SK-N-SH (cell line): Measurements from ENCODE around the gene RASAL2. TPM values are rescaled to one million over a fixed set of nuclear protein-coding genes. Genes with fewer than 3 reads are reported as not detected.

ENCODE experiments used
- CTCF ChIA-PET: fragments of 300-600, 350-600 bp; formaldehyde crosslinking; extraction: SDS; loops from one replicate; lab custom pipeline; 2021; lab: Yijun Ruan, JAX
- POLR2A ChIA-PET: fragments of 350-600 bp; sonication (Branson Sonifier 250); formaldehyde crosslinking; extraction: SDS; loops from one replicate; lab custom pipeline; 2020; ENCODE audit warnings: antibody characterized with exemption, inconsistent platforms; lab: Yijun Ruan, JAX
- DNase-seq: peaks from one replicate; pipeline ENCODE4 v3.0.0; 2012
- H2AFZ ChIP-seq: fragments of 200-600 bp; sonication (generic); 2 replicates; pipeline ENCODE4 v1.8.1; 2016; ENCODE audit warnings: antibody characterized with exemption, mild to moderate bottlenecking, low read depth
- H3F3A ChIP-seq: fragments of 200-600 bp; sonication (generic); replicated peaks from 2 replicates; pipeline ENCODE3; 2016; ENCODE audit warnings: antibody characterized with exemption, mild to moderate bottlenecking; ENCODE audit not compliant: insufficient read depth
- H3K27ac ChIP-seq, 2 experiments: fragments of 200-500 bp in 1 of 2; fragments of 200-600 bp in 1 of 2; sonication (Bioruptor generic) in 1 of 2; sonication (generic), shearing (Covaris generic) in 1 of 2; 2 replicates each; pipeline versions ENCODE4 v1.5.1 to v1.6.1; 2014 to 2016; ENCODE audit warnings: low read depth in 2 of 2, inconsistent platforms in 1 of 2, low read length in 1 of 2, mild to moderate bottlenecking in 1 of 2, mixed read lengths in 1 of 2
- H3K27me3 ChIP-seq: fragments of 200-600 bp; sonication (generic), shearing (Covaris generic); 2 replicates; pipeline ENCODE4 v1.6.1; 2016; ENCODE audit warnings: mixed run types; ENCODE audit not compliant: insufficient read depth
- H3K36me3 ChIP-seq, 2 experiments: fragments of 200-500 bp in 1 of 2; fragments of 200-600 bp in 1 of 2; sonication (Bioruptor generic) in 1 of 2; sonication (generic) in 1 of 2; replicated peaks in 1 of 2; 2 replicates each; pipeline versions ENCODE3 to v1.5.1; 2014 to 2016; ENCODE audit warnings: low read length in 1 of 2, mild to moderate bottlenecking in 1 of 2; ENCODE audit not compliant: insufficient read depth in 2 of 2, control insufficient read depth in 1 of 2
- H3K4me1 ChIP-seq, 2 experiments: fragments of 200-500 bp in 1 of 2; fragments of 200-600 bp in 1 of 2; sonication (Bioruptor generic) in 1 of 2; sonication (generic), shearing (Covaris generic) in 1 of 2; 2 replicates each; pipeline versions ENCODE4 v1.5.1 to v1.6.1; 2014 to 2016; ENCODE audit warnings: low read depth in 1 of 2, low read length in 1 of 2, mixed run types in 1 of 2; ENCODE audit not compliant: insufficient read depth in 2 of 2, control insufficient read depth in 1 of 2
- H3K4me2 ChIP-seq: fragments of 200-600 bp; sonication (generic), shearing (Covaris generic); 2 replicates; pipeline ENCODE4 v1.6.1; 2017; ENCODE audit warnings: mixed run types
- H3K4me3 ChIP-seq, 2 experiments: fragments of 200-500 bp in 1 of 2; fragments of 200-600 bp in 1 of 2; sonication (Bioruptor generic) in 1 of 2; sonication (generic), shearing (Covaris generic) in 1 of 2; 2 replicates each; pipeline versions ENCODE4 v1.5.1 to v1.8.1; 2014 to 2016; ENCODE audit warnings: low read depth in 2 of 2, inconsistent platforms in 1 of 2, low read length in 1 of 2, mild to moderate bottlenecking in 1 of 2, mixed read lengths in 1 of 2, moderate library complexity in 1 of 2
- H3K79me2 ChIP-seq: fragments of 200-600 bp; sonication (generic); 2 replicates; pipeline ENCODE4 v1.8.1; 2017; ENCODE audit warnings: mild to moderate bottlenecking; ENCODE audit not compliant: insufficient read depth
- H3K9ac ChIP-seq: fragments of 200-600 bp; sonication (generic); 2 replicates; pipeline ENCODE4 v1.6.1; 2017; ENCODE audit warnings: mixed run types
- H3K9me2 ChIP-seq: fragments of 200-600 bp; sonication (generic); 2 replicates; pipeline ENCODE4 v1.6.1; 2017; ENCODE audit warnings: mixed run types
- H3K9me3 ChIP-seq: fragments of 200-600 bp; sonication (generic); 2 replicates; pipeline ENCODE4 v1.6.1; 2017; ENCODE audit warnings: mixed run types, mild to moderate bottlenecking, moderate library complexity
- H4K20me1 ChIP-seq: fragments of 200-600 bp; sonication (generic); 2 replicates; pipeline ENCODE4 v1.6.1; 2017; ENCODE audit warnings: mild to moderate bottlenecking, mixed run types; ENCODE audit not compliant: insufficient read depth
- CHD2 ChIP-seq: fragments of 150-350 bp; IDR thresholded peaks from 2 replicates; pipeline ENCODE4 v1.6.1; 2018; ENCODE audit warnings: low read length; ENCODE audit not compliant: partially characterized antibody
- ELF1 ChIP-seq: IDR thresholded peaks from 2 replicates; pipeline ENCODE4 v1.4.0; 2012
- EZH2phosphoT487 ChIP-seq: fragments of 200-600 bp; sonication (generic); IDR thresholded peaks from 2 replicates; pipeline ENCODE4 v1.6.1; 2017; ENCODE audit warnings: low read depth, mixed run types, mild to moderate bottlenecking, antibody characterized with exemption, moderate library complexity, borderline replicate concordance
- FOSL2 ChIP-seq: IDR thresholded peaks from 2 replicates; pipeline ENCODE4 v1.4.0; 2012; ENCODE audit warnings: low read depth, mild to moderate bottlenecking, moderate library complexity, borderline replicate concordance
- FOXJ3 ChIP-seq: sonication (generic); formaldehyde crosslinking; IDR thresholded peaks from 2 replicates; pipeline ENCODE4 v1.5.1; 2020; ENCODE audit warnings: mild to moderate bottlenecking, missing genetic modification reagents
- FOXM1 ChIP-seq: IDR thresholded peaks from 2 replicates; pipeline ENCODE4 v1.4.0; 2012; ENCODE audit warnings: low read depth, mild to moderate bottlenecking
- GABPA ChIP-seq: IDR thresholded peaks from 2 replicates; pipeline ENCODE4 v1.4.0; 2012; ENCODE audit warnings: low read depth, mild to moderate bottlenecking
- GATA2 ChIP-seq: sonication (generic); formaldehyde crosslinking; IDR thresholded peaks from 2 replicates; pipeline ENCODE4 v1.5.0; 2020; ENCODE audit warnings: mild to moderate bottlenecking, missing genetic modification reagents
- JUND ChIP-seq: IDR thresholded peaks from 2 replicates; pipeline ENCODE4 v1.4.0; 2012
- MEF2A ChIP-seq: IDR thresholded peaks from 2 replicates; pipeline ENCODE4 v1.4.0; 2012; ENCODE audit warnings: low read depth, borderline replicate concordance
- MXI1 ChIP-seq: IDR thresholded peaks from 2 replicates; pipeline ENCODE4 v1.6.1; 2012; ENCODE audit warnings: mild to moderate bottlenecking, low read depth, low read length, improper control_type of control experiment
- NFIC ChIP-seq: IDR thresholded peaks from 2 replicates; pipeline ENCODE4 v1.4.0; 2012; ENCODE audit warnings: borderline replicate concordance
- POLR2AphosphoS5 ChIP-seq: IDR thresholded peaks from 2 replicates; pipeline ENCODE4 v1.6.1; 2012; ENCODE audit warnings: low read depth, low read length
- RFX5 ChIP-seq: IDR thresholded peaks from 2 replicates; pipeline ENCODE4 v1.6.1; 2012; ENCODE audit warnings: mild to moderate bottlenecking, improper control_type of control experiment, low read length
- RXRA ChIP-seq: IDR thresholded peaks from 2 replicates; pipeline ENCODE4 v1.4.0; 2012; ENCODE audit warnings: low read depth, mild to moderate bottlenecking, borderline replicate concordance
- TAF1 ChIP-seq: IDR thresholded peaks from 2 replicates; pipeline ENCODE4 v1.6.1; 2012; ENCODE audit warnings: low read depth, mild to moderate bottlenecking, low read length, moderate library complexity, borderline replicate concordance
- TCF12 ChIP-seq: IDR thresholded peaks from 2 replicates; pipeline ENCODE4 v1.4.0; 2012
- TEAD4 ChIP-seq: IDR thresholded peaks from 2 replicates; pipeline ENCODE4 v1.4.0; 2012; ENCODE audit warnings: mild to moderate bottlenecking, borderline replicate concordance; ENCODE audit not compliant: insufficient read depth
- YY1 ChIP-seq: IDR thresholded peaks from 2 replicates; pipeline ENCODE4 v1.4.0; 2012; ENCODE audit warnings: low read depth, mild to moderate bottlenecking
- WGBS: methylation state at CpG from one replicate; pipeline ENCODE4 v1.1.6; 2017; ENCODE audit warnings: low lambda C conversion rate; 5-methylcytosine and 5-hydroxymethylcytosine counted together
- polyA plus RNA-seq, 3 experiments: library from polyadenylated mRNA; depleted of rRNA; stranded (reverse); fragments of >200 nt; gene quantifications; 2 replicates each; pipeline ENCODE4 v1.2.3, GENCODE V29; 2012
- TF ChIP-seq, protein P1 (sequence below): IDR thresholded peaks from 2 replicates; pipeline ENCODE4 v1.4.0; 2012; ENCODE audit warnings: low read depth, borderline replicate concordance
- TF ChIP-seq, protein P2 (sequence below): IDR thresholded peaks from 2 replicates; pipeline ENCODE4 v1.4.0; 2012; ENCODE audit warnings: low read depth
- TF ChIP-seq, protein P3 (sequence below): IDR thresholded peaks from 2 replicates; pipeline ENCODE4 v1.4.0; 2012; ENCODE audit warnings: low read depth, borderline replicate concordance
- TF ChIP-seq, protein P4 (sequence below): fragments of 150-350 bp; IDR thresholded peaks from 2 replicates; pipeline ENCODE4 v1.6.1; 2016; ENCODE audit warnings: mild to moderate bottlenecking, low read depth, low read length
- TF ChIP-seq, protein P5 (sequence below): fragments of 200-600 bp; sonication (generic); IDR thresholded peaks from 2 replicates; pipeline ENCODE4 v1.6.1; 2017; ENCODE audit warnings: antibody characterized with exemption, mild to moderate bottlenecking, moderate library complexity

The RASAL2 gene
- polyA plus RNA-seq (2012; rRNA removed) = 6.9 and 10.0 TPM in 2 replicates
- 3.6 and 4.9 TPM in 2 replicates for polyA plus RNA-seq (2012; cell fraction: cytosol; rRNA removed)
- polyA plus RNA-seq (2012; cell fraction: nucleus; rRNA removed) = 23.4 and 34.0 TPM in 2 replicates

DNA sequence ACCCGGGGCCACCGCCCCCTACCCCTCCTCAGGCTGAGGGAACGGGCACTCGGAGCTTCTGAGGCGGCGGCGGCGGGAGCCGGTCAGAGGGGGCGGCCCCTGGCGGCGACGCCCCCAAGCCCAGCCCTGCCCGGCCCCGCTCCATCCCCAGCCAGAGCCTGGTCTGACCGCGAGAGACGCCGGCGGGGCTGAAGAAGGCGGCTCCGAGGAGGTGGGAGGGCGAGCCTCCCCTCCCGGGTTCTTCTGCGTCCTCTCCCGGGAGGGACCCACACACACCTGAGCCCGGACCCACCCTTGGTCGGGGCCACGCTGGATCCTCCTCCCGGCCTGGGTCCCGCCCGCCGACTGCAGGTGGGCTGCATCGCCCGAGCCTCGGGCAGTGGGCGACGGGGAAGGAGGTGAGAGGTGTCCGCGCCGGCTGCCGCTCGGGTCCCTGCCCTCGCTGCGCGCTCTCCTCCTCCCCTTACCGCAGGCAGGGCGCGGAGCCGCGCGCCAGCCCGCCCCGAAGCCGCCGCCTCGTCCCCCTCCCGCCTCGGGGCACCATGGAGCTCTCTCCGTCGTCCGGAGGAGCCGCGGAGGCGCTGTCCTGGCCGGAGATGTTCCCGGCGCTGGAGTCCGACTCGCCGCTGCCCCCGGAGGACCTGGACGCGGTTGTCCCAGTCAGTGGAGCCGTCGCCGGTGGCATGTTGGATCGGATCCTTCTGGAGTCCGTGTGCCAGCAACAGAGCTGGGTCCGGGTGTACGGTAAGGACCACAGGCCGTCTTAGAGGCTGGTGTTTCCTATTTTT lies at the start of gene RASAL2:
Gene RASAL2 (plus strand): TSS at position 154 of the 788 bp plus-strand sequence. CDS start 389 bp downstream, at position 543.
- WGBS = 0% methylated on average over 17 of the region's 82 CpGs
- no peaks in the 10 kb centered on the region for H3K9me3 ChIP-seq
- no peaks in the 10 kb centered on the region for H3K9me2 ChIP-seq
- H2AFZ ChIP-seq = peak within 1 kb of the TSS; percentile 84
- peaks cover 4% of the 10 kb centered on the region for H3F3A ChIP-seq
- peak; percentile 93 for DNase-seq
- CTCF ChIA-PET = interaction anchor here (0.6 to 2.2 kb wide), 9 partner anchors 8 to 206 kb away, joined by 3 to 9 read pairs (median 5); no protein-coding TSS in a partner anchor
- peak within 1 kb of the TSS; percentile 86 for H3K4me2 ChIP-seq
- peak within 1 kb of the TSS; percentile 73 to 99 for H3K4me3 ChIP-seq
- peak within 1 kb of the TSS; percentile 72 for H3K9ac ChIP-seq
- no peaks in the 10 kb centered on the region for H3K36me3 ChIP-seq
- POLR2A ChIA-PET = interaction anchor here (2.0 kb wide), 1 partner anchor 62 kb away, joined by 5 read pairs; no protein-coding TSS in a partner anchor
- H3K27ac ChIP-seq = peak within 1 kb of the TSS; percentile 88 to 92
- peaks cover 16% of the 10 kb centered on the region for H4K20me1 ChIP-seq
- H3K4me1 ChIP-seq = peaks cover 19 to 32% of the 10 kb centered on the region in 2 experiments
- H3K27me3 ChIP-seq = no peaks in the 10 kb centered on the region
- H3K79me2 ChIP-seq = peaks cover 54% of the 10 kb centered on the region
- TF ChIP-seq, protein P1, sequence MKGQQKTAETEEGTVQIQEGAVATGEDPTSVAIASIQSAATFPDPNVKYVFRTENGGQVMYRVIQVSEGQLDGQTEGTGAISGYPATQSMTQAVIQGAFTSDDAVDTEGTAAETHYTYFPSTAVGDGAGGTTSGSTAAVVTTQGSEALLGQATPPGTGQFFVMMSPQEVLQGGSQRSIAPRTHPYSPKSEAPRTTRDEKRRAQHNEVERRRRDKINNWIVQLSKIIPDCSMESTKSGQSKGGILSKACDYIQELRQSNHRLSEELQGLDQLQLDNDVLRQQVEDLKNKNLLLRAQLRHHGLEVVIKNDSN = no peak
- TF ChIP-seq MEF2A (no peak), TEAD4 (no peak), MXI1 (peak; percentile 22; the same call in 1 of the 2 replicates), NFIC (no peak), TCF12 (no peak), YY1 (0 out of 2 replicates have a peak, but pooled peaks have one; percentile 17), GATA2 (CRISPR knock-in tag) (no peak), CHD2 (no peak), ELF1 (no peak), RXRA (no peak), RFX5 (no peak), TAF1 (peak; percentile 58; the same call in 1 of the 2 replicates), POLR2AphosphoS5 (no peak), EZH2phosphoT487 (no peak), GABPA (no peak), FOXM1 (no peak), FOSL2 (no peak), JUND (no peak), FOXJ3 (CRISPR knock-in tag) (no peak)
- TF ChIP-seq, protein P2, sequence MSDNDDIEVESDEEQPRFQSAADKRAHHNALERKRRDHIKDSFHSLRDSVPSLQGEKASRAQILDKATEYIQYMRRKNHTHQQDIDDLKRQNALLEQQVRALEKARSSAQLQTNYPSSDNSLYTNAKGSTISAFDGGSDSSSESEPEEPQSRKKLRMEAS = no peak
- TF ChIP-seq, protein P3, sequence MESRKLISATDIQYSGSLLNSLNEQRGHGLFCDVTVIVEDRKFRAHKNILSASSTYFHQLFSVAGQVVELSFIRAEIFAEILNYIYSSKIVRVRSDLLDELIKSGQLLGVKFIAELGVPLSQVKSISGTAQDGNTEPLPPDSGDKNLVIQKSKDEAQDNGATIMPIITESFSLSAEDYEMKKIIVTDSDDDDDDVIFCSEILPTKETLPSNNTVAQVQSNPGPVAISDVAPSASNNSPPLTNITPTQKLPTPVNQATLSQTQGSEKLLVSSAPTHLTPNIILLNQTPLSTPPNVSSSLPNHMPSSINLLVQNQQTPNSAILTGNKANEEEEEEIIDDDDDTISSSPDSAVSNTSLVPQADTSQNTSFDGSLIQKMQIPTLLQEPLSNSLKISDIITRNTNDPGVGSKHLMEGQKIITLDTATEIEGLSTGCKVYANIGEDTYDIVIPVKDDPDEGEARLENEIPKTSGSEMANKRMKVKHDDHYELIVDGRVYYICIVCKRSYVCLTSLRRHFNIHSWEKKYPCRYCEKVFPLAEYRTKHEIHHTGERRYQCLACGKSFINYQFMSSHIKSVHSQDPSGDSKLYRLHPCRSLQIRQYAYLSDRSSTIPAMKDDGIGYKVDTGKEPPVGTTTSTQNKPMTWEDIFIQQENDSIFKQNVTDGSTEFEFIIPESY = no peak
- TF ChIP-seq, protein P4, sequence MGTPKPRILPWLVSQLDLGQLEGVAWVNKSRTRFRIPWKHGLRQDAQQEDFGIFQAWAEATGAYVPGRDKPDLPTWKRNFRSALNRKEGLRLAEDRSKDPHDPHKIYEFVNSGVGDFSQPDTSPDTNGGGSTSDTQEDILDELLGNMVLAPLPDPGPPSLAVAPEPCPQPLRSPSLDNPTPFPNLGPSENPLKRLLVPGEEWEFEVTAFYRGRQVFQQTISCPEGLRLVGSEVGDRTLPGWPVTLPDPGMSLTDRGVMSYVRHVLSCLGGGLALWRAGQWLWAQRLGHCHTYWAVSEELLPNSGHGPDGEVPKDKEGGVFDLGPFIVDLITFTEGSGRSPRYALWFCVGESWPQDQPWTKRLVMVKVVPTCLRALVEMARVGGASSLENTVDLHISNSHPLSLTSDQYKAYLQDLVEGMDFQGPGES = no peak
- TF ChIP-seq, protein P5, sequence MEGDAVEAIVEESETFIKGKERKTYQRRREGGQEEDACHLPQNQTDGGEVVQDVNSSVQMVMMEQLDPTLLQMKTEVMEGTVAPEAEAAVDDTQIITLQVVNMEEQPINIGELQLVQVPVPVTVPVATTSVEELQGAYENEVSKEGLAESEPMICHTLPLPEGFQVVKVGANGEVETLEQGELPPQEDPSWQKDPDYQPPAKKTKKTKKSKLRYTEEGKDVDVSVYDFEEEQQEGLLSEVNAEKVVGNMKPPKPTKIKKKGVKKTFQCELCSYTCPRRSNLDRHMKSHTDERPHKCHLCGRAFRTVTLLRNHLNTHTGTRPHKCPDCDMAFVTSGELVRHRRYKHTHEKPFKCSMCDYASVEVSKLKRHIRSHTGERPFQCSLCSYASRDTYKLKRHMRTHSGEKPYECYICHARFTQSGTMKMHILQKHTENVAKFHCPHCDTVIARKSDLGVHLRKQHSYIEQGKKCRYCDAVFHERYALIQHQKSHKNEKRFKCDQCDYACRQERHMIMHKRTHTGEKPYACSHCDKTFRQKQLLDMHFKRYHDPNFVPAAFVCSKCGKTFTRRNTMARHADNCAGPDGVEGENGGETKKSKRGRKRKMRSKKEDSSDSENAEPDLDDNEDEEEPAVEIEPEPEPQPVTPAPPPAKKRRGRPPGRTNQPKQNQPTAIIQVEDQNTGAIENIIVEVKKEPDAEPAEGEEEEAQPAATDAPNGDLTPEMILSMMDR = peak; percentile 39
